ENCODE measurements around the gene PTPRD.

Gene PTPRD

DNA sequence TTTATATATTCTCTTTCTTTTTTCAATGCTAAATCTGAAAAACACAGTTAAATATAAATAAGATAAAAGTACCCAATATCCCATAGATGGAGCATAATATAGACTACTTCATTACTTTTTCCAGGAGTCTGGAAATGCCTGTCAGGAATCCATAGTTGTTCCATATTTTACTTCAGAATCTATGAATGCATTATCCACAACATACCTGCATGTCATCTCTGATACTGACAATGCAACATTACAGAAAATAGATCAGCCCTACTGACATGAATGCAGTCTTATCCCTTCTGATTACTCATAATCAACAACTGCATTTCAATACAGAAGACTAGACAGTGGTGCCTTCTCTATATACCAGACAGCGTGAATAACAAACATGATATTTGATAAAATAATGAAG lies 517.6 kb downstream of the PTPRD start:
- no peak overlapping the region for H3K4me3 ChIP-seq (ENCODE audit: low read length)
- DNase-seq (ENCODE audit: low read depth, low spot score) = no peak

GRCh38 chr9:10094563-10094962 lies 518.2 kb downstream of the PTPRD start:
- no peak overlapping the region for H3K4me3 ChIP-seq (ENCODE audit: low read length)
- no peak for DNase-seq (ENCODE audit: low read depth, low spot score)

- DNase-seq (ENCODE audit: low read depth, low spot score) = no peak
- H3K4me3 ChIP-seq (ENCODE audit: low read length) = no peak overlapping the region
Measured at GRCh38 chr9:10080012-10080411, 532.8 kb downstream of the PTPRD start.

DNA sequence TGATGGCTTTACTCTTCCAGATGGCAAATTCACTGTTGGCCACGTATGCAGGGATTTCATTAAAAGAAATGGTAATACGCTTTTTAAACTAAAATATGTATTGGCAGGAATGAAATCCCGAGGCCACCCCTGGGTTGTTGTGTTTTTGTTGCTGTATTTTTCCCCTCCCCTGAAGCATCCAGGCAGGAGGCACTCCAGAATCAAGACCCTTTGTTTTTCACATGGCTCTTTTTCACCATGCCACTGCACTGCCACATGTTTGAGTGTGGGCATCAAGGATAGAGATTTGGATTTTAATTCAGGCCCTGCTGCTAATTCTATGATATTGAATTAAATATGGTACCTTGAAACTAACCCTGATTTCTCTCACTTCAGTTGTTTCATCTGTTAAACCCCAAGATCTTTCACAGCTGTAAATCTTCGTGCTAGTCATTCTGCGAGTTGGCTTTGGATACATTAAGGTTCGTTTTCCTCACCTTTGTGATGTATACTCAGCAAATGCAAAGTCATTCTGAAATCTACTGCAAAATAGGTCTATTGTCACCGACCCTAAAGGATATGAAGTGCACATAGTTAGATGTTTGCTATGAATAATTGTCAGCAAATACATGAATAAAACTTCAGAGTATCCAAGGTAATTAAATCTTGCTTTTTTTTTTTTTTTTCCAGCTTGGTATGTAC lies 533.4 kb downstream of the PTPRD start:
- H3K4me3 ChIP-seq (ENCODE audit: low read length) = no peak overlapping the region
- DNase-seq (ENCODE audit: low read depth, low spot score) = no peak

GRCh38 chr9:10071579-10071978 lies 541.2 kb downstream of the PTPRD start:
- no peak for DNase-seq (ENCODE audit: low read depth, low spot score)
- H3K4me3 ChIP-seq (ENCODE audit: low read length) = no peak overlapping the region

DNA sequence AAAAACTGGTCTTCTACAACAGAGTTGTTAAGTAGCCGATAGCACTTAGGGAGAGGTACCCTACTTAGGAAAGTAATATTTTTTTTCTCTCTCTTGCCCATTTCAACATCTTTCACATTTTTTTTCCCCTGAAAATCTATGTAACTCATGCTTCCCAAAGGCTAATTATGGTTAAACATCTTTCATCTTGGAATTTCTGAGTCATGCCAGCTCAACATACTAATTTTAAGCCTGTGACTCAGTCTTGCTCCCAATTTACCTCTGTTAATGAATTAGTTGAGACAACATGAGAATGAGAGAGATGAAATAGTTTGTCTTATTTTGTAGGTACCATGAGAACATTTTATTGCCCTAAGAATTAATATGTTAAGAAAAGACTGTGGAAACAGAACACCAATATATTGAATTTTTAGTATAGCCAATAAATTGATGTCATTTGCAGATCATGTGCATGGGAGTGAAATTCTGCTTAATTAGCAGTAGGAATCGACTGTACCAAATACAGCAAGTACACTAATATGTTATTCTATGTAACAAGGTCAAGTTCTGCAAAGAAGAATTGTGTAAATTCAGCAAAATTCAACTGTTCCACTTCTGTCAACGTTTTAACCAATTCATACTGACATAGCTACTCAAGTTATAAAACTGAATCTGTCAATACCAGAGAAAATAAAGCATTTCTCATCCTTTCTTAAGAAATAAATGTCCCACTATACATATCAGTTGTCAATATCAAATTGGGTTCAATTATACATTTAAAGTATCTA lies 550.0 kb downstream of the PTPRD start:
- DNase-seq (ENCODE audit: low read depth, low spot score) = no peak

DNA sequence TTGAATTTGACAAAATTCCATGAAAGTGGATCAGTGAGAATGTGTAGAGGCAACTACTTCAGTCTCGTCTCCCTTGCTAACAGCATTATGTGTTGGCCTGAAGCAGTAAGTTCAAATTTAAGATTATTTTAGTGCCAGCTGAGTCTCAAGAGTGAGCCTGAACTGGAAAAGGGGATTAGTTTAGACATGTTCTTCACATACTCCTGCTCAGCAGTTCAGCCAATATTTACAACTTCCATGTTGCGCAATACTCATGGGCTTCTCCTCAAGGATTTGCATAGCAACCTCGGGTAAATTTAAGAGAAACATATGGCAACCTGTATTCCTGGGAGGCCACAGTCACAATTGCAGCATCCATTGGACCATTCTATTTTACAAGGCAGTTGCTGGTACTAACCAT lies 553.8 kb downstream of the PTPRD start:
- no peak overlapping the region for H3K4me3 ChIP-seq (ENCODE audit: low read length)
- no peak for DNase-seq (ENCODE audit: low read depth, low spot score)

More for the DNA sequence above, 550.0 kb downstream of the PTPRD start:
- H3K4me3 ChIP-seq (ENCODE audit: low read length) = no peak overlapping the region

DNA sequence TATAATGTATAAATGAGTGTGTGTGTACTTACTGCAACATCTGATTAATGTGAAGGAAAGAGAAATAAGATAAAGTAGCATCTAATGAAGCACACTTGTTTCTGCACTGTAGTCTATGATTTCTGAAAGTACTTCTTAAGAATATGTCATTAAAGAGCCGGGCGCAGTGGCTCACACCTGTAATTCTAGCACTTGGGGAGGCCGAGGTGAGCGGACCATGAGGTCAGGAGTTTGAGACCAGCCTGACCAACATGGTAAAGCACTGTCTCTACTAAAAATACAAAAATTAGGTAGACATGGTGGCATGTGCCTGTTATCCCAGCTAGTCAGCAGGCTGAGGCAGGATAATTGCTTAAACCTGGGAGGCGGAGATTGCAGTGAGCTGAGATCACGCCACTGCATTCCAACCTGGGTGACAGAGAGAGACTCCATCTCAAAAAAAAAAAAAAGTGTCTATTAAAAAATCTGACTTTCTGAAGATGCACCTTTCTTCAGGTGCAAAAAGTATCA lies 556.9 kb downstream of the PTPRD start:
- no peak overlapping the region for H3K4me3 ChIP-seq (ENCODE audit: low read length)
- DNase-seq (ENCODE audit: low read depth, low spot score) = no peak

DNA sequence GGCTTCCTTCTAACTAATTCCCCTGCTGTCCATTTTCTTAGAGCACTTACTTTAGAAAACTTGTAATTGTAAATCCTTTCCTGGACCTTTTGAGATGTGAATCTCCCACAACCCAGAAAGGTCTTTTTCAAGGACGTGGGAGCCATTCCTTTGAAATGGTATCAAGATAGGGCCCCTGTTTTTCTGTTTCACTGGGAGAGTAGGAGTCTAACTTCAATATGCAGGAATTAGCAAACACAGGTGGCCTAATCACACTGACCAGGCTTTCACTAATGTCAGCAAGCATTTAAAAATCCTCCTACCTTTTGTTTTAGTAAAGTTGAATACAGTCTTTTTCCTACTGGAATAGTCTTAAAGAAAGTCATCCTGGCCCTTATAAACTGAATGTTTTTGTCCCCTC lies 558.3 kb downstream of the PTPRD start:
- DNase-seq (ENCODE audit: low read depth, low spot score) = no peak
- H3K4me3 ChIP-seq (ENCODE audit: low read length) = no peak overlapping the region

- DNase-seq (ENCODE audit: low read depth, low spot score) = no peak
- no peak overlapping the region for H3K4me3 ChIP-seq (ENCODE audit: low read length)
Measured at GRCh38 chr9:10052916-10053315, 559.9 kb downstream of the PTPRD start.

DNA sequence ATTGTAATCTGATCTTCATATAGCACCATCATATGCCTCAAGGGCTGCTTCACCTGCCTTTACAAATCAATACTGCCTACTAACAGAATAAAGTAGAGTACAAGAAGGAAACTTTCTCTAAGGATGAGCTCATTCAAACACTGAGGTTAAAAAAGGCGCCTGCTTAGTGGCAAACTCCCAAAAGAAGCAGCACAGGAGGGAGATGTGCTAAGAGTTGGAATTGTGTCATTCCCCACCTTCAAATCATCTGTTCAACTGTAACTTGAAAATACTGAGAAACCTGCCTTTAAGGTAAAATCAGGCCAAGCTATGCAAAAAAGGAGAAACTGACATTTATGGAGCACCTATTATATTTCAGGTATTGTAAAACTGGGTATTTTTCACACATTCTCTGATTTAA lies 560.6 kb downstream of the PTPRD start:
- no peak overlapping the region for H3K4me3 ChIP-seq (ENCODE audit: low read length)
- no peak for DNase-seq (ENCODE audit: low read depth, low spot score)

GRCh38 chr9:10050016-10050415 lies 562.8 kb downstream of the PTPRD start:
- DNase-seq (ENCODE audit: low read depth, low spot score) = no peak
- H3K4me3 ChIP-seq (ENCODE audit: low read length) = no peak overlapping the region

DNA sequence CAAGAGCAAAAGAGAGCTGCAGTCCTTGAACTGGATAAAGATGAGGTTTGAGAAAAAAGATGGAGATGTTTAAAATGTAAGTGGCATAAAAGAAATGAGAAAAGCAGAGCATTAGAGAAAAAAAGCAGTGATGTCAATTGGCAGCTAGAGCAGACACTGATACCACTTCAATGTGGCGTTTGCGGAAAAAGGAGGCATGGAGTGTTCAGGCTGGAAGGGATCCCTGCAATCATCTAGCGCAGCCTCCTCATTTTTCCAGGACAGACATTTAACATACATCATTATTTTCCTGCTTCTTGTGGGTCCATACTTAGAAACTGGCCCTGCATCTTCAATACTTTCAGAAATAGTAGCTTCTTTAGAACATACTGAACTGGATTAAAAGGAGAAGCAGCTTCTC lies 563.8 kb downstream of the PTPRD start:
- DNase-seq (ENCODE audit: low read depth, low spot score) = no peak

DNA sequence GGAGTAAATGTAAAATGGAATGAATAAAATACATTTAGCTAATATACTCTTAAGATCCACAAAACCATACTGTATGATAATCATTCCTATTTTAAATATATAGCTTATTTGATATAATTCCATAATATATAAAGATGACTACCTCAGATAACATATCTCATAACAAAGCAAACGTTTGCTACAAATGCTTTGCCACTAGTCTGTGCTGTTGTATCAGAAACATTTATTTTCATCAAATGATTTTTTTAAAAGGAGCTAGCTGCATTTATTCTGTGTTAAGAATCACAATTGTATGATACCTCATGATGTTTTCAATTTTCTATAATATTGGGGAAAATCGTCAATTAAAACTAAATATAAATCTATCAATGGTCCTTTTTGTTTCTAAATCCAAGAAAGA lies 567.2 kb downstream of the PTPRD start:
- no peak overlapping the region for H3K4me3 ChIP-seq (ENCODE audit: low read length)
- no peak for DNase-seq (ENCODE audit: low read depth, low spot score)

More for the DNA sequence above, 563.8 kb downstream of the PTPRD start:
- no peak overlapping the region for H3K4me3 ChIP-seq (ENCODE audit: low read length)

- H3K4me3 ChIP-seq (ENCODE audit: low read length) = no peak overlapping the region
- no peak for DNase-seq (ENCODE audit: low read depth, low spot score)
Measured at GRCh38 chr9:10041726-10042229, 571.0 kb downstream of the PTPRD start.

- DNase-seq (ENCODE audit: low read depth, low spot score) = no peak
- H3K4me3 ChIP-seq (ENCODE audit: low read length) = no peak overlapping the region
Measured at GRCh38 chr9:10036095-10036494, 576.7 kb downstream of the PTPRD start.

- no peak for DNase-seq (ENCODE audit: low read depth, low spot score)
- H3K4me3 ChIP-seq (ENCODE audit: low read length) = no peak overlapping the region
Measured at GRCh38 chr9:10032166-10032565, 580.6 kb downstream of the PTPRD start.

- DNase-seq (ENCODE audit: low read depth, low spot score) = peak; percentile 1
- no peak overlapping the region for H3K4me3 ChIP-seq (ENCODE audit: low read length)
Measured at GRCh38 chr9:10026443-10026984, 586.3 kb downstream of the PTPRD start.

DNA sequence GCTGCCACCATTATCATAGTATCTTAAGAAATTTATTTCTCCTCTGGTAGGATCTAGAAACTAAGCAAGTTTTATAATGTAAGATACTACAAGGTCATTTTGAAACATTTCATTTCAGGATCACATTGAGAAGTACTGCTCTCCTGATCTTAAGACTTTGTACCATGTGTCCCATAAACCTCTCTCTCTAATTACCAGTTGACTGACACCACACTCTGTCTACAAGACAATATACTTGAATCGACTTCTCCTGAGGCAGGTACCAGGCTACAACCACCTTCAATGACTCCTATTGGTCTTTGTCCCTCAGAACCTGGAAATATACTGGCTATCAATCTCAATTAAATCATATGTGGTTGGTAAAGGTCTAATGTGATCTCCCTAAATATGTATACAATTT lies 597.0 kb downstream of the PTPRD start:
- no peak for DNase-seq (ENCODE audit: low read depth, low spot score)
- no peak overlapping the region for H3K4me3 ChIP-seq (ENCODE audit: low read length)

- no peak for DNase-seq (ENCODE audit: low read depth, low spot score)
- no peak overlapping the region for H3K4me3 ChIP-seq (ENCODE audit: low read length)
Measured at GRCh38 chr9:10014889-10015288, 597.9 kb downstream of the PTPRD start.
